ENCODE results near the gene DCUN1D1. TPM values are rescaled to one million over a fixed set of nuclear protein-coding genes. Genes with fewer than 3 reads are reported as not detected.

Gene DCUN1D1
- total RNA-seq, 1 donor from 2014 or later, result 25.5 TPM

DNA sequence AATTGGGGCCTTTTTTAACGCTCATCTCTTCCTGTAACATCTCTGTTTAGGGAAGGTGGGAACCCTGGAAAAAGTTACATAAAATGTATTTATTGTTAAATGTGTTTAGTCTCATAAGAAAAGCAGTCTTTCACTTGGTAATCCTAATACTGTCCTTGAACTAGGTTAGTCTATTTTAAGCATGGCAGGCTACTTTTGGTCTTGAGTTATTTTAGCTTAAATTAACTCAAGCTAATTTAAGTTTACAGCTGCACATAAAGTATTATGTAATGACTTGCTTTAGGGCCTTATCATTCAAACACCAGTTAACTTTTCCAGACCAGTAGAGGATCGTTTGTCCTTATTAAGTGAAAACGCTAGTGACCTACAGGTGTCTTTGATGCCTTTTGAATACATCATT, 63.2 kb downstream of the DCUN1D1 start:
- Histone ChIP-seq H3K9me3 (no peaks in the 10 kb centered on the region), H3K27me3 (no peaks in the 10 kb centered on the region), H3K36me3 (peaks cover 0 to 4% of the 10 kb centered on the region in 2 donors), H3K4me1 (peaks cover 31% of the 10 kb centered on the region), H3K27ac (no peak overlapping the region), H3K4me3 (no peak overlapping the region)
- intact Hi-C loops (cut with DNase I), result no loop called here
- no peak for TF ChIP-seq POLR2AphosphoS5 (IDR thresholded peaks at IDR 0.05; ENCODE audit: insufficient read depth in 1 of 2, low read depth in 1 of 2)
- no peak for TF ChIP-seq CTCF (IDR thresholded peaks at IDR 0.05)
- TF ChIP-seq POLR2A (IDR thresholded peaks at IDR 0.05), result no peak
- DNase-seq (ENCODE audit: extremely low spot score in 2 of 2), result no peak

GRCh38 chr3:182914341-182914740, 66.0 kb downstream of the DCUN1D1 start:
- no peak for DNase-seq (ENCODE audit: extremely low spot score in 2 of 2)
- Histone ChIP-seq H3K27ac (no peak overlapping the region), H3K36me3 (peaks cover 0 to 4% of the 10 kb centered on the region in 2 donors), H3K27me3 (no peaks in the 10 kb centered on the region), H3K9me3 (no peaks in the 10 kb centered on the region), H3K4me1 (peaks cover 25% of the 10 kb centered on the region), H3K4me3 (no peak overlapping the region)
- intact Hi-C loops (cut with DNase I), result no loop called here
- no peak for TF ChIP-seq CTCF (IDR thresholded peaks at IDR 0.05)
- TF ChIP-seq POLR2A (IDR thresholded peaks at IDR 0.05), result no peak
- TF ChIP-seq POLR2AphosphoS5 (IDR thresholded peaks at IDR 0.05; ENCODE audit: insufficient read depth in 1 of 2, low read depth in 1 of 2), result no peak

- Histone ChIP-seq H3K36me3 (peaks cover 0 to 4% of the 10 kb centered on the region in 2 donors), H3K27ac (no peak overlapping the region), H3K27me3 (no peaks in the 10 kb centered on the region), H3K4me3 (no peak overlapping the region), H3K4me1 (peaks cover 25% of the 10 kb centered on the region), H3K9me3 (no peaks in the 10 kb centered on the region)
- intact Hi-C loops (cut with DNase I), result no loop called here
- no peak for TF ChIP-seq POLR2AphosphoS5 (IDR thresholded peaks at IDR 0.05; ENCODE audit: insufficient read depth in 1 of 2, low read depth in 1 of 2)
- no peak for TF ChIP-seq CTCF (IDR thresholded peaks at IDR 0.05)
- no peak for TF ChIP-seq POLR2A (IDR thresholded peaks at IDR 0.05)
- DNase-seq (ENCODE audit: extremely low spot score in 2 of 2), result no peak
Measured at GRCh38 chr3:182913889-182914288, 66.4 kb downstream of the DCUN1D1 start.

DNA sequence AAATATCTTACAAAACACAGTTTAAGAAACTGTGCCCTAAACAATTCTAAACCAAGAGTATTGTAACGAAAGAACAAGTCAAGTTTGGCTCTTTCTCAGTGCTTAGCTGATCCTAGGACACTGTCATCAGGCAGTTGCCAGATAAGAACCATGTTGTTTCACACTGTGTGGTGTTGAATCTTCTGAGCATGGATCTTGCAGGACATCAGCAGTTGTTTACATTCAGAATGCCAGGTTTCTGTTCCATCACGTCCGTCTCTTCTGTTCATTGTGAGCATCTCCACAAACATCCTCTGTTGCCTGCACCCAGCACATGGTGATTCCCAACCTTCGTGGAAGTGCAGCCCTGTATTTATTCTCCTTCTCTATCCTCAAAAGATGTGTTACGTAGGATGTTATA, 67.9 kb downstream of the DCUN1D1 start:
- Histone ChIP-seq H3K27me3 (no peaks in the 10 kb centered on the region), H3K4me1 (peaks cover 25% of the 10 kb centered on the region), H3K4me3 (no peak overlapping the region), H3K9me3 (no peaks in the 10 kb centered on the region), H3K36me3 (peaks cover 0 to 4% of the 10 kb centered on the region in 2 donors), H3K27ac (no peak overlapping the region)
- intact Hi-C loops (cut with DNase I), result no loop called here
- DNase-seq (ENCODE audit: extremely low spot score in 2 of 2), result no peak
- TF ChIP-seq POLR2A (IDR thresholded peaks at IDR 0.05), result no peak
- TF ChIP-seq CTCF (IDR thresholded peaks at IDR 0.05), result no peak
- no peak for TF ChIP-seq POLR2AphosphoS5 (IDR thresholded peaks at IDR 0.05; ENCODE audit: insufficient read depth in 1 of 2, low read depth in 1 of 2)

DNA sequence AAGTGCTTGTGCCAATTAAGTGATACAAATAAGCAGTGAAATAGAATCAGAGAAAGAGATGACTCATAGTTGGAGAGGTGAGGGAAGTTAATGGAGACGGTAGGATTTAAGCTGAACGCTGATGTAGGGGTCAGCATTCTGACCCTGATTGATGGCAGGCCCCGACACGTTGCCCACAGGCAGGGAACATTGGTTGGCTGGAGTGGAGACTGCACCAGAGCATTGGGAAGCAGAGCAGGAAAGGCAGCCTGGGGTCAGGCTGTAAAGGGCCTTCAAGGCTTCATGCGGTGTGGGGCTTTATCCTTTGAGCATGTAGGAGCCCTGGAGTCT, 68.6 kb downstream of the DCUN1D1 start:
- TF ChIP-seq CTCF (IDR thresholded peaks at IDR 0.05) (no peak), POLR2AphosphoS5 (IDR thresholded peaks at IDR 0.05; ENCODE audit: insufficient read depth in 1 of 2, low read depth in 1 of 2) (no peak), POLR2A (IDR thresholded peaks at IDR 0.05) (no peak)
- DNase-seq (ENCODE audit: extremely low spot score in 2 of 2), result no peak
- intact Hi-C loops (cut with DNase I), result no loop called here
- no peak overlapping the region for H3K27ac ChIP-seq
- H3K36me3 ChIP-seq, result peaks cover 0 to 4% of the 10 kb centered on the region in 2 donors
- no peaks in the 10 kb centered on the region for H3K27me3 ChIP-seq
- no peak overlapping the region for H3K4me3 ChIP-seq
- no peaks in the 10 kb centered on the region for H3K9me3 ChIP-seq
- H3K4me1 ChIP-seq, result peaks cover 25% of the 10 kb centered on the region
